Left forelimb (tissue), 1 donor: ENCODE data around the gene P2RX4.
"Not testable (repeated sequence)": the region's sequence is repeated elsewhere in the genome, so short reads cannot be mapped to it uniquely, and the experiment has no call there.

Experiments used
- DNase-seq: peaks from one replicate; pipeline ENCODE4 v3.0.0-alpha.2; 2018; ENCODE audit warnings: low spot score

The P2RX4 gene

DNA sequence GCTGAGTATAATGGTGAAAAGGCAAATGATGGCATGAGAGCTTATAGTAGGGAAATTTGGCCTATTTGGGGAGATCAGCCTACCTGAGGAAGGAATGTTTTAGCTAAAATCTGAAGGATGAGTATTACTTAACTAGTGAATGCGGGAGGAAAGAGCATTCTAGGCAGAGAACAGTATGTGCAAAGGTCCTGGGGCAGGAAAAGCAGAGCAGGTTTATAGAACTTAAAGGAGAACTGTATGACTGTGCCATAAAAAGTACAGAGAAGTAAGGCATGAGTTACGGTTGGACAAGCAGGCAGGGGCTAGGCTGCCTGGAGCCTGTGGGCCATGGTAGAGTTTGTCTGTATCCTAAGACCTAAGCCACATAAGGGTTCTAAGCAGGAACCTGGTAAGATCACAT, 21.7 kb upstream of the P2RX4 start:
- DNase-seq: no peak

DNA sequence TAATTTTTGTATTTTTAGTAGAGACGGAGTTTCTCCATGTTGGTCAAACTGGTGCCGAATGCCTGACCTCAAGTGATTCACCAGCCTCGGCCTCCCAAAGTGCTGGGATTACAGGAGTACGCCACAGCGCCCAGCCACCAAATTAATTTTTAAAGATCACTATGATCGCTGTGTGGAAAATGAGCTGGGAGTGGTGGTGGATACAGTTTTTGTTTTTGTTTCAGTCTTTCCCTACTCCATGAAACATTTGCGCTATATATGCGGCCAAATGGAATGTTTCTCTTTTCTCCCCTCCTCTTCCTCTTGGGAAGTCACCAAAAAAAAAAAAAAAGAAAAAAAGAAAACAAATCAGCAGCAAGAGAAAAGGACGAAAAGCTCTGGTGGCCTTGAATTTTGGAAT, 20.8 kb upstream of the P2RX4 start:
- DNase-seq: no peak

DNA sequence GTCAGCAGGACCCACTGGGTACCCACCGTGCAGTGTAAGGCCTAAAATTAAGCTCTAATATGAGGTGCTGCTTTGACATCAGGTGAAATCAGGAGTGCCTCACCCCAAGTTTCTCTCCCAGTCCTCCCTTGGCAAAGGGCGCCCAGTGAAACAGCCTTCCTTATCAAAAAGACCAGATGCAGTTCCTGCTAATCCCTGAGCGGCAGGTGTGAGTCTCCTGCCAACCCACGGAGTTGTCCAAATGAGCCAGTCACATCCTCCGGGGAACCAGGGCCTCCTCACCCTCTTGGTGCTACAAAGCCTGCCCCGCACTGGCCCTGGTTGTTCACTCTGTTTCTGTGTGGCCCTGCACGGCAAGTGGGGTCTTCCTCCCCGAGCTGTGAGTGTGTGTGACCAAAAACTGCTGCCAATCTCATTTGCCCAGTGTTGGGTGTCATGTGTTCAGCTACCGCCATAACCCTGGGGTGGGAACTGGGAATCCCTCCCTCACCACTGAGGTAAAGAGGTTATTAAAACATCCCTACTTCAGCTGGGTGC, 20.2 kb upstream of the P2RX4 start:
- DNase-seq: no peak

DNA sequence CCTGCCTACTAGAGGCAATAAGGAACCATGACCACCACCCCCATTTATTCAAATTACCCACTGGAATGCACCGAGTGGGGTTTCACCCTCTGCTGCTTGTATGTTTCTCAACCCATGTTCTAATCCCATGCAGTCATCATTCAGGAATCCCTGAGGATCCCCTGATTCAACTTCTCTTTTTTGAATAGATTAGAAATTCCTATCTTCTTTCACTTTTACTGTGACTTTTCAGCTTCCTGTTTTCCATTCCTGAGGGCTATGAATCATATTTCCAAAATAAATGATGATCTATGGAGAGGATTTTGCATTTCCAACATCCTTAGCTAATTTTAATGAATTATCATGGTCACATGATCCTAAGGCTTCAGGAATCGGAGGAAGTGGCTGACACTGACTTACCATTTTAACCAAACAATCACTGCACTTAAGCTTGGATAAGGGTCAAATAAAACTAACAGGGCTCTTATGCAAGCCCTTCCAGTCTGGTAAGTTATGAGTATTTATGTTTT, 19.4 kb upstream of the P2RX4 start:
- DNase-seq: no peak

DNA sequence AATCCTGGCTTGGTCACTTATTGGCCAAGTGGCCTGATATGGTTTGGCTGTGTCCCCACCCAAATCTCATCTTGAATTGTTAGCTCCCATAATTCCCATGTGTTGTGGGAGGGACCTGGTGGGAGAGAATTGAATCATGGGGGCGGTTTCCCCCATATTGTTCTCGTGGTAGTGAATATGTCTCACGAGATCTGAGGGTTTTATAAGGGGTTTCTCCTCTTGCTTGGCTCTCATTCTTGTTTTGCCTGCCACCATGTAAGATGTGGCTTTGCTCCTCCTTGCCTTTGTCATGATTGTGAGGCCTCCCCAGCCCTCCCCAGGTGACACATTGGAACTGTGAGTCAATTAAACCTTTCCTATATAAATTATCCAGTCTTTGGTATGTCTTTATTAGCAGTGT, 18.8 kb upstream of the P2RX4 start:
- DNase-seq: no peak

DNA sequence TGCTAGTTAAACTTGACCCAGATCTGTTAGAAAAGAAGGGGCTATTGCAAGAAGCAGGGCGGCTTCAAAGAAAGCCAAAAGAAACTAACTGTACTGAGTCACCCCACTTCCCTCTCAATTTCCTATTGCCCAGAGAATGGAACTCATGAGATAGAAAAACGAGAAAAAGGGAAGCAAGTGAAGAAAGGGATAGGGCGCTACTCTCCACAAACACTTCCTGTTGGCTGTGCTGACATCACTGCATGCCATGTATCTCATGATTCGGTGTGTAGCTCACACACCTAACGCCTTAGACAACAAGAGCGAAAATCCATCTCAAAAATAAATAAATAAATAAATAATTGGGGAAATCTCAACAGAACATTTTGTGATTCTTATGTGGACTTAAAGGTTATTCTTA, 13.0 kb upstream of the P2RX4 start:
- DNase-seq: no peak

DNA sequence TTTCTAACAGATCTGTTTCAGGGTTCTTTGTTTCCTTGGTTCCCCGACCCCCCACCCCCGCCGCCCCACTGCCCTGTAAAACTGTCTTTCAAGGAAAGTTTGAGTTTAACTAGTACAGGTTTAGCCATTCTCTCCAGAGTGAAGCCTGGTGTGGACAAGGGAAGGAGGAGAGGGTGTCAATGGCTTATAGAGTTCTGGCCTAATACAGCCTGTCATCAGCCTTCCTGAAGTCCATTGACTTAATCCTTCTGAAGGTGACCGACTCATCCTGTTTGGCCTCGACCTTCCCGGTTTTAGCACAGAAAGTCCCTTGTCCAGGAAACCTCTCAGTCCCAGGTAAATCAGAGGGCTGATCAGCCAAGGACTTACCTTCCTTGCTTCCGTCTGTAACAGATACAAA, 11.0 kb upstream of the P2RX4 start:
- DNase-seq: no peak

DNA sequence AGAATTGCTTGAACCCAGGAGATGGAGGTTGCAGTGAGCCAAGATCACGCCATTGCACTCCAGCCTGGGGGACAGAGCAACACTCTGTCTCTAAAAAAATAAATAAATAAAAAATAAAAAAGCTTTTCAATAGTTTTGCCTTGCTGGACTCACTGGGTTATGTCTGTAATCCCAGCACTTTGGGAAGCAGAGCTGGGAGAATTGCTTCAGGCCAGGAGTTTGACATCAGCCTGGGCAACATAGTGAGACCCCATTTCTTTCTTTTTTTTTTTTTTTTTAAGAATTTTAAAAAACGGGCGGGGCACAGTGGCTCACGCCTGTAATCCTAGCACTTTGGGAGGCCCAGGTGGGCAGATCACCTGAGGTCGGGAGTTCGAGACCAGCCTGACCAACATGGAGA, 8.8 kb upstream of the P2RX4 start:
- not testable (repeated sequence) for DNase-seq

DNA sequence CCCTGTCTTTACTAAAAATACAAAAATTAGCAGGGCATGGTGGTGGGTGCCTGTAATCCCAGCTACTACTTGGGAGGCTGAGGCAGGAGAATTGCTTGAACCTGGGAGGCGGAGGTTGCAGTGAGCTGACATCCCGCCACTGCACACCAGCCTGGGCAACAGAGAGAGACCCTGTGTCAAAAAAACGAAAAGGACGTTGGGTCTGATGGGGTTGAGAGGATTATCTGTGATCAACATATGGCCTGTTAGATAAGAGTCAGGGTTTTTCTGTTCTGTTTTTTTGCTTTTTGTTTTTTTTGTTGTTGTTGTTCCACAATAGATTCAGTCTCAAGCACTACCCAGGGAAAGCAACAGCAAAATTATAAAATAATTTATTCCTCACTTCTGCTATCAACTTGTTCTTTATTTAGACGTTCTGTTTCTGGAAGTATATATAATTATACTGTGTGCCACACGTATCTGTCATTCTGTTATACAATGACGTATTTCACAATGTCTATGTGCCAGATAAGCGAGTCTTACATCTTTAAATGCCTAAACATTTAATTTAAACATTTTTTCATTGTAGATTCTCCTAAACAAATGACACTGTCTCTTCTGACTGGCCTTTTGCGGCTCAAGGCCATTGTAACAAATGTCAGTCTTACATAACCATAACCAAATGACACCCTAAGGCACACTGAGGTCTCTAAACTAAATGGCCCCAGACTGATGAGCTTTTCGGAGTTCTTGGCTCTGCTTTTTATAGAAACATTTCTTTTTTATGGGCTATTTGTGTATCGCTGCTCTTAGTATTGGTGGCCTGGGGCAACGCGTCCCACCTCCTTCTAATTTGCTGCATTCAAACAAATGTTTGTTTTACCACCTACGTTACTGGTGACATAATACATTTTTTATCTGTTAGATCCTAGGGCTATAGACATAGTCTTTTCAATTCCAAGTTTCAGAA, 7.2 kb upstream of the P2RX4 start:
- no peak for DNase-seq

DNA sequence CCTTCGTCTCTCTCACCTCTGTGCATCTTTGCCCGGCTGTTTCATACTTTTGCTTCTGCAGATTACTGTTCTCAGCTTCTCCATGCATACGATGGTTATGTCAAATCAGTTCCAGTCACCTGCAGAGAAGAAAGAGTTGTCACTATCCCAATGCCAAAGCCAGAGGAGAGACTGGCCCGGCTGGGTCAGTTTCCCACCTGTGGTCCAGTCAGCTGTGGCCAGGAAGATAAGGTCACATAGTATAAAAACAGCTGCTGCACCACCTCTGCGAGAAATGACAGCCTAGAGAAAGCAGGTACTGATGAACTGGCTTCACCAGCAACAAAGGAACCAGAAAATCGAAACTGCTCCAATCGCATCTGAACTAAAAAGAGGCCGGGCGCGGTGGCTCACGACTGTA, 6.4 kb upstream of the P2RX4 start:
- DNase-seq: no peak

DNA sequence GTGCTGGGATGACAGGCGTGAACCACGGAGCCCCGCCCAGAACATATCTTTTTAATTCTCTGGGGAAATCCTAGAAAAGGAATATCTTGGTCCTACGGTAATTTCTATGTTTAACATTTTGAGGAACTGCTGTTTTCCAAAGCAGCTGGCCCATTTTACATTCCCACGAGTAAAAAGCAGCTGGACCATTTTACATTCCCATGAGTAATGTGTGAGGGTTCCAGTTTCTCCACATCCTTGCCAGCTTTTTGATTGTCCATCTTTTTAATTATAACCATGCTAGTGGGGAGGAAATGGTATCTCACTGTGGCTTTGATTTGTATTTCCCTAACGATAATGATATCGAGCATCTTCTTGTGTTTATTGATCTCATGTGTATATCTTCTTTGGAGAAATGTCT, 4.4 kb upstream of the P2RX4 start:
- no peak for DNase-seq

DNA sequence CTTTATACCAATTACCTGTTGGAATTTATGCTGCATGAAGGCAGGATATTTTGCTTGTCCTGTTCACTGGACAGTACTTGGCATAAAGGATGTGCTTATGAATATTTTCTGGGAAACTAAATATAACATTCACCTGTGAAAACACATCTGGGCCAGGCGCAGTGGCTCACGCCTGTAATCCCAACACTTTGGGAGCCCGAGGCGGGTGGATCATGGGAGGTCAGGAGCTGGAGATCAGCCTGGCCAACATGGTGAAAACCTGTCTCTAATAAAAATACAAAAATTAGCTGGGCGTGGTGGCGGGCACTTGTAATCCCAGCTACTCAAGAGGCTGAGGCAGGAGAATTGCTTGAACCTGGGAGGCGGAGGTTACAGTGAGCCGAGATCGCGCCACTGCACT, 1.4 kb upstream of the P2RX4 start:
- not testable (repeated sequence) for DNase-seq

DNA sequence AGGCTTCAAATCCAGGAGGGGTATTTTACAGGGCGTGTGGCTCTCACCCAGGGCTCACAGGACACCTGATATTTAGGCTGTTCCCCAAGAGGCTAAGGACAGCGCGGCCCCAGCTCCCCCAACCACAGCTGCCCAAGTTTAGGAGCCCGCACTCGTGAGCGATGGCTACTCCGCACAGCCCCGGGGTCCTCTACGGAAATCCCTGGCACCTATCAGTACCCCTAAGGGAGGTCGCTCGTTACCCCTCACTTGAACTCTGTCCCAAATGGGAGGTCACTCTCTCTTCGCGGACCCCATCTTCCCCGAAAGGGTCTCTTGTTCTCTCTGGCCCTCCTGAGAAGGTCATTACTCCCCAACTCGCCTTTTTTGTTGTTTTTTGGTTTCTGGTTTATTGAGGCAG, 708 bp upstream of the P2RX4 start:
- DNase-seq: no peak

DNA sequence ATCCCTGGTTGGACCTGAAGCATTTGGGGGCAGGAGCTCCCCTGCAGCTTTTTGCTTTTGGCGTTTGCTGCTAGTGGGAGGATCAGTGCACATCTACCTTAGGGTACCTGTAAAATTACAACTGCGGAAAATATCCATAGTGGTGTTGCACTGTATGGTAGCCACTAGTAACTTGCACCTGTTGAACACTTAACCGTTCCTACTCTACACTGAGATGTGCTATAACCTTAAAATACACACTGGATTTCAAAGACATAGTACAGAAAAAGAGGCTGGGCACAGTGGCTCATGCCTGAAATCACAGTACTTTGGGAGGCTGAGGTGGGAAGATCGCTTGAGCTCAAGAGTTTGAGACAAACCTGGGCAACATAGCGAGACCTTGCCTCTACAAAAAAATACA, 2.9 kb downstream of the P2RX4 start:
- DNase-seq: no peak

DNA sequence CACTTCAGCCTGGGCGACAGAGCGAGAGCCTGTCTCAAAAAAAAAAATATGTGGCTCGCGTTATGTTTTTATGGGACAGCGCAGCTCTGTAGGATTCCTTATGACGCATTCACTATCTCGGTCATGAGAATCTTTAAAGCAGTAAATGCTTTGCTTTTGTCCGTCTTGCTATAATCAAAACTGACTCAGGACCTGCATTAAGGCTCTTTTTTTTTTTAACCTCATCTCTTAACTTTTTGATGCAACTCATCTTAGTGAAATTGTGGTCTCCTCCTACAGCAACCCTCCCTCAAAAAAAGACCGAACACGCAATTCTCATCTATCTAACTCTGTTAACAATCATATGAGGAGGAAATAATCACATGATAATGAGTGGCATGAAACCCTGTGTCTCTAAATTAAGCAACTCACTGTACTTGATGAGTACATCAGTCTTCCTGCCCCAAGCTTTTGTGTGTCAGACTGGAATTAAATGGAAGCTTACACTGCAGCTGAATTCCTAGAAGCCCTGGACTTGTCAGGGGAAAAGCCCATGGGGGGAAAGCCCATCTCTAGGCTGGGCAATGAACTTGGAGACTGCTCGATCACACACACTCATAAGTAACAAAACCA, 4.3 kb downstream of the P2RX4 start:
- no peak for DNase-seq

DNA sequence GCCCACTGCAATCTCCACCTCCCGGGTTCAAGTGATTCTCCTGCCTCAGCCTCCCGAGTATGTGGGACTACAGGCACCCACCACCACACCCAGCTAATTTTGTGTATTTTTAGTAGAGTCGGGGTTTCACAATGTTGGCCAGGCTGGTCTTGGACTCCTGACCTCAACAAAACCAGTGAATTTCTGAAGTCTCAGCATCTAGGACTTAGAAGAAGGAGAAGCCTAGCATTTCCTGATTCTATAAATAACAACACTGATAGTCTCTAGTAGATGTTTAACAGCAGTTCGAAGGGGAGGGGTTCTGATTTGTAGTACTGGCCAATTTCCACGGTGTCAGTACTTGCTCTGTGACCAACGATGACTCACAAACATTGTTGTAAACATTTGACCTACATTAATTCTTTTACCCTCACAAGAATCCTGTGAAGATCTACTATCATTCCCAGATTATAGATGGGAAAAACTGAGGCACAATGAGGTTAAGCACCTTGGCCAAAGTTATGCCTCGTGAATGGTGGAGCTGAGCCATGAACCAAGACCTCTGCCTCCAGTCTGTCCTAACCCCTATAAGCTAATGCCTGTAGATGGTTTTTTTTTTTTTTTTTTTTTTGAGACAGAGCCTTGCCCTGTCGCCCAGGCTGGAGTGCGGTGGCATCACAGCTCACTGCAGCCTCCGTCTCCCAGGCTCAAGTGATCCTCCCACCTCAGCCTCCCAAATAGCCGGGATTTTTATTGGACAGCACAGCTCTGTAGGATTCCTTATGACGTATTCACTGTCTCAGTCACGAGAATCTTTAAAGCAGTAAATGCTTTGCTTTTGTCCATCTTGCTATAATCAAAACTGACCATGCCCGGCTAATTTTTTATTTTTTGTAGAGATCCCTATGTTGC, 5.2 kb downstream of the P2RX4 start:
- no peak for DNase-seq

DNA sequence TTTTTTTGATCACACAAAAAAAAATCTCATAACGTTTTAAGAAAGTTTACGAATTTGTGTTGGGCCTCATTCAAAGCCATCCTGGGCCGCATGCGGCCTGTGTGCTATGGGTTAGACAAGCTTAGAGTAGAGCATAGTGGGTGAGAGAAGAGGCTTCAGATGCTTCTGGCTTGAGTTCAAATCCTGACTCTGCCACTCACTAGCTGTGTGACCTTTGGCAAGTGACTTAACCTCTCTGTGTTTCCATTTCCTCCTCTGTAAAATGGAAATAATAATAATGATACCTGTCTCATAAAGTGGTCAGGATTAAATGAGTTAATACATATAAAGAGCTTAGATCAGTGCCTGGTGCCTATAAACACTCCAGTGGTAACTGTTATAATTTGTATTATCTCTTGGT, 6.2 kb downstream of the P2RX4 start:
- no peak for DNase-seq

DNA sequence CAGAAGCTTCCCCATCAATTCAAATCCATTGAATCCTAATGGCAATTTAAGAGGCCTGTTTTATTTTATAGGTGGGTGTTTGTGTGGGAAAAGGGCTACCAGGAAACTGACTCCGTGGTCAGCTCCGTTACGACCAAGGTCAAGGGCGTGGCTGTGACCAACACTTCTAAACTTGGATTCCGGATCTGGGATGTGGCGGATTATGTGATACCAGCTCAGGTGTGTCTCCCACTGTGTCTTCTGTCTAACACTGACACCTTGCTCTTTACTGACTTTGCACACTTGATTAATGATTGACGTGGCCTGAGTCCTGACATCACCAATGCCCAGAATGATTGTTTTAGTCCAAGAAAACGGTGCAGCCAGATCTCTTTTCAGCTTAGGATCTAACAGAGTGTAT, 7.1 kb downstream of the P2RX4 start:
- no peak for DNase-seq

DNA sequence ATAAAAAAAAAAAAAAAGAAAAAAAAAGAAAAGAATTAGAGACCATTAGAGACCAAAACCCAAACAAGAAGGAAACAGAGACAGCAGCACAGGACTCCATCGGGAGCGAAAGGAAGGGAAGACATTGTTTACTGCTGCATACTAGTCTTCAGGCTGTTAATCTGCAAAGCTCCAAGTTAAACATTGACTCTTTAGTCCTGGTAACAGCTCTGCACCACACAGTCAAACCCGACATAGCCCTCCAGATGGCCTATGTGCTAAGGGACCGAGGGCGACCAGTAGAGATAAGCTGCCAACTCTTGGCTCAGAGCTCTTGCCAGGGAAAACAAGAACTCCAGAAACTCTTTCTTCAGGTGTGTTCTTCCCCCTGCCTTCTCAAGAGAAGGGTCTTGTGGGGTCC, 7.8 kb downstream of the P2RX4 start:
- no peak for DNase-seq

DNA sequence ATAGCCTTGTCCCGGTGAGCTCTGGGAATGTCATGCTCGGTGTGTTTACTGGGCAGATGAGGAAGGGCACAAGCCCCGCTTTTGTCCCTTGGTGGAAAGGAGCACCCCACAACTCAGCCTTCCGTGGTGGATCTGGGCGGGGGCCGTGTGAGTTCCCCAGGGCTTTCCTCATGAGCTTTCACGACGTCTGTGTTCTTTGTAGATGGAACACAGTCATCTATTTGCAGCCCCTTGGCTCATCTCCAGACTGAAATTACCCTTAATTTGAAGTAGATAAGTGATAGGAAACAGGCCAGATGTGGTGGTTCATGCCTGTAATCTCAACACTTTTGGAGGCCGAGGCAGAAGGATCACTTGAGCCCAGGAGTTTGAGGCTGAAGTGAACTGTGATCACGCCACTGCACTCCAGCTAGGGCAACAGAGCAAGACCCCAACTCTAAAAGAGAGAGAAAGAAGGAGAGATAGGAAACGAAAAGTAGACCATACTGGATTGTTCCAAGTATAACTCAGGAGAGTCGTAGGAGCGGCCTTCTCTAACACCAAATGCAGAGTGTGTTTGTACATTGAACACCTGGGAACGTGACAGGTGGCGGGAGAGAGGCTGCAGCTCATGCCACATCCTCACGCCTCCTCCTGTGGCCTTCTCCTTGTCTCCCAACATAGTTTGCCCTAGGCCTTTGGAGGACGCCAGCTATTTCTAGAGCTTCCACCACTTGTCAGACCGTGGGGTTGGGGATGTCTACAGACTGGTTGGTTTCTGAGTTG, 8.8 kb downstream of the P2RX4 start:
- DNase-seq: no peak

DNA sequence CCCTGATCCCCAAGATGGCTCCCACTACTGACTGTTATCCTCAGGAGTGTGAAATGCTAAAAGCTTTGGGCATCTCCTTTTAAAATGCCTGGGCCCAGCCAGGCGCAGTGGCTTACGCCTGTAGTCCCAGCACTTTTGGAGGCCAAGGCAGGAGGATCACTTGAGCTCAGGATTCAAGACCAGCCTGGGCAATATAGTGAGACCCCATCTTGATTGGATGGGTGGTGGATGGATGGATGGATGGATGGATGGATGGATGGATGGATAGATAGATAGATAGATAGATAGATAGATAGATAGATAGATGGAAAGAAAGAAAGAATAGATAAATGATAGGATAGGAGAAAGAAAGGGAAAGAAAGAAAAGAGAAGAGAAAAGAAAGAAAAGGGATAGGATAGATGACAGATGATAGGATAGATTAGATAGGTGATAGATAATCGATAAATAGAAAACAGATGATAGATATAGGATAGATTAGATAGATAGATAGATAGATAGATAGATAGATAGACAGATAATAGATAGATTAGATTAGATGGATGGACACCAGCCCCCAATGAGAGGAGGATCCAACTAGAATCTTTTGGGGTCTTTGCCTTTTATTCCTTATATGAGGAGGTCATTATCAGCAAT, 9.5 kb downstream of the P2RX4 start:
- no peak for DNase-seq
